ENCODE data around the gene FITM2. TPM values are rescaled to one million over a fixed set of nuclear protein-coding genes. Genes with fewer than 3 reads are reported as not detected.
A peak's percentile ranks its signal among the peaks of the same experiment; 100 is the strongest.

Gene FITM2, protein sequence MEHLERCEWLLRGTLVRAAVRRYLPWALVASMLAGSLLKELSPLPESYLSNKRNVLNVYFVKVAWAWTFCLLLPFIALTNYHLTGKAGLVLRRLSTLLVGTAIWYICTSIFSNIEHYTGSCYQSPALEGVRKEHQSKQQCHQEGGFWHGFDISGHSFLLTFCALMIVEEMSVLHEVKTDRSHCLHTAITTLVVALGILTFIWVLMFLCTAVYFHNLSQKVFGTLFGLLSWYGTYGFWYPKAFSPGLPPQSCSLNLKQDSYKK
- 8.9 and 10.0 TPM in 2 replicates for total RNA-seq
- long read RNA-seq, full-length matches to known transcripts = 1 of 7 reads
- long read RNA-seq, partial matches to known transcripts = 0 of 7 reads
- long read RNA-seq, other reads (novel, unspliced or antisense) = 6 of 7 reads

- Mint-ChIP-seq H3K4me1 (ENCODE audit: unreplicated experiment) (peaks cover 17% of the 10 kb centered on the region), H3K27me3 (ENCODE audit: unreplicated experiment) (peaks cover 7% of the 10 kb centered on the region), H3K36me3 (ENCODE audit: unreplicated experiment) (no peaks in the 10 kb centered on the region), H3K4me3 (ENCODE audit: unreplicated experiment) (peak within 1 kb of the TSS; percentile 88), H3K27ac (ENCODE audit: unreplicated experiment) (peak within 1 kb of the TSS; percentile 67), H3K9me3 (ENCODE audit: unreplicated experiment) (no peaks in the 10 kb centered on the region)
- TF ChIP-seq CTCF (IDR thresholded peaks at IDR 0.05) = peak; percentile 98
- DNase-seq (ENCODE audit: extremely low spot score, unreplicated experiment) = peak; percentile 99
Measured at GRCh38 chr20:44310664-44311639, at the start of gene FITM2. Gene FITM2, minus strand, starts transcription at chr20:44311202. Its CDS starts 54 bp downstream, at chr20:44311148.

DNA sequence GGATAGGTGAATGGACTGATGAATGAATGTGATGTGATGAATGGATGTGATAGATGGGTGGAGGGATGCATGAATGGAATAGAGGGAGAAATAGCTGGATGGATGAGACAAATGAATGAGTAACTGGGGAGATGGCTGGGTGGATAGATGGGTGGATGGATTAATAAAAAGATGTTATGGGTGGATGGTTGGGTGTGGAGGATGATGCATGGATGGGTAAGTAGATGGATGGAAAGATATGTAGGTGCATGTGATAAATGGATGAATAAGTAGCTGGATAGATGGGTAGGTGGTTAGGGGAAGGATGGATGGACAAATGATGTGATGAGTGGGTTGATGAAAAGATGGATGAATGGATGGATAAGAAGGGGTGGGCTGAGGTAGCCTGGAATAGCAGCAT is 49.2 kb upstream of the FITM2 start:
- H3K36me3 Mint-ChIP-seq (ENCODE audit: unreplicated experiment) = no peaks in the 10 kb centered on the region
- H3K9me3 Mint-ChIP-seq (ENCODE audit: unreplicated experiment) = no peaks in the 10 kb centered on the region

DNA sequence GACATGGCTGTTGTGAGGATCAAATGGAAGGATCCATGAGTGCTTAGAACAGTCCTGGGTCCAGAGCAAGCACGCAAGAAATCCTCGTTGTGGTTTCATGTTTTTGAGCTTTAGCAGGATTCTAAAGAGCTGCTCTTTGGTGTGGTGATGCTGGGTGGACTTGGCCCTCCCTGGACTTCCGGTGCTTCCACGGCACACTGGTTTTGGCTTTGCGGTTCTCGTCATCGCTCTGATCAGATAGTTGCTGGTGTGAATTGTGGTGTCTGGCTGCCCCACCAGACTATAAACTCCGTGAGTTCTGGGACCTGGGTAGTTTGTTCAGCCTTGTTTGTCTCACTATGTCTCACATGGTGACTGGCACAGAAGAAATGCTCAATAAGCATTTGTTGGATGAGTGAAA is 47.8 kb upstream of the FITM2 start:
- no peaks in the 10 kb centered on the region for H3K9me3 Mint-ChIP-seq (ENCODE audit: unreplicated experiment)
- H3K27ac Mint-ChIP-seq (ENCODE audit: unreplicated experiment) = no peak overlapping the region
- H3K4me3 Mint-ChIP-seq (ENCODE audit: unreplicated experiment) = no peak overlapping the region
- no peak for DNase-seq (ENCODE audit: extremely low spot score, unreplicated experiment)
- TF ChIP-seq CTCF (IDR thresholded peaks at IDR 0.05) = no peak
- no peaks in the 10 kb centered on the region for H3K4me1 Mint-ChIP-seq (ENCODE audit: unreplicated experiment)
- H3K36me3 Mint-ChIP-seq (ENCODE audit: unreplicated experiment) = no peaks in the 10 kb centered on the region
- H3K27me3 Mint-ChIP-seq (ENCODE audit: unreplicated experiment) = peaks cover 40% of the 10 kb centered on the region

More for the DNA sequence above, 49.2 kb upstream of the FITM2 start:
- Mint-ChIP-seq H3K4me3 (ENCODE audit: unreplicated experiment) (no peak overlapping the region), H3K27ac (ENCODE audit: unreplicated experiment) (no peak overlapping the region), H3K27me3 (ENCODE audit: unreplicated experiment) (peaks cover 40% of the 10 kb centered on the region), H3K4me1 (ENCODE audit: unreplicated experiment) (no peaks in the 10 kb centered on the region)
- no peak for TF ChIP-seq CTCF (IDR thresholded peaks at IDR 0.05)
- DNase-seq (ENCODE audit: extremely low spot score, unreplicated experiment) = no peak

DNA sequence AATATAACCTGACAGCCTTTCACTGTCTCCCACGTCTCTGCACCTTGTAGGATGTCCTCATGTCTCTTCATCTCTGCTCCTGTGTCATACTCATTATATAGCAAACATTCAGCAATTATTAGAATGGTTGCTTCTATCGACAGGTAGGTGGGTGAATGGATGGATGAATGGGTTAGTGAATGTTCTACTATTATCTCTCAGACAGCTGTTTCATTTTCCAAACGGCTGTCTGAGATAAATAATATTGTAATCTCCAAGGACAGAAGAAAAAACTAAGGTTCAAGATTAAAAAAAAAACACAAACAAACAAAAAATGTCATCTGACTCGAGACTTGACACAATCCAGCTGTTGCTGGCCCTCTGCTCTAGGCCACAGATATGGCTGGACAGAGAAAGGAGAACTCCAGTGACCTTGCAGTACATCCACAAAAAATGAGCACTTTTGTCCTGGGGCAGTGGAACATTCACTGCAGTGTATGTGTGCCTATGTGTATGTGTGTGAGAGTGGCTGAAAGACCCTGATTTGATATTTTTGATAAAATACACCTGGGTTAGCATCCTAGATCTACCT is 46.6 kb upstream of the FITM2 start:
- Mint-ChIP-seq H3K4me3 (ENCODE audit: unreplicated experiment) (no peak overlapping the region), H3K36me3 (ENCODE audit: unreplicated experiment) (no peaks in the 10 kb centered on the region), H3K27ac (ENCODE audit: unreplicated experiment) (no peak overlapping the region), H3K9me3 (ENCODE audit: unreplicated experiment) (no peaks in the 10 kb centered on the region), H3K4me1 (ENCODE audit: unreplicated experiment) (no peaks in the 10 kb centered on the region), H3K27me3 (ENCODE audit: unreplicated experiment) (peaks cover 35% of the 10 kb centered on the region)
- TF ChIP-seq CTCF (IDR thresholded peaks at IDR 0.05) = no peak
- DNase-seq (ENCODE audit: extremely low spot score, unreplicated experiment) = no peak

All from osteocyte (in vitro differentiated cells).